NCI-H2171 (cell line): ENCODE data around the gene JMJD7.

ENCODE experiments used
- DNase-seq: peaks from one replicate; lab custom pipeline; 2025; lab: John Stamatoyannopoulos, UW

Gene JMJD7

GRCh38 chr15:41827880-41828806, at the start of gene JMJD7:
TSS of gene JMJD7 (plus strand) at chr15:41828092. CDS start at chr15:41828125, 33 bp downstream.
- peak; percentile 84 for DNase-seq

GRCh38 chr15:41778521-41778920, 49.4 kb upstream of the JMJD7 start:
- no peak for DNase-seq

GRCh38 chr15:41779662-41780157, 48.2 kb upstream of the JMJD7 start:
- no peak for DNase-seq

- DNase-seq: no peak
These were observed 47.6 kb upstream of the JMJD7 start for GRCh38 chr15:41780266-41780665.

- DNase-seq: no peak
These were observed 47.2 kb upstream of the JMJD7 start for GRCh38 chr15:41780727-41781126.

- no peak for DNase-seq
These were observed 45.3 kb upstream of the JMJD7 start for GRCh38 chr15:41782371-41783282.

- DNase-seq: no peak
These were observed 44.6 kb upstream of the JMJD7 start for GRCh38 chr15:41783296-41783695.

- no peak for DNase-seq
These were observed 39.6 kb upstream of the JMJD7 start for GRCh38 chr15:41788262-41788661.

GRCh38 chr15:41789236-41789635, 38.7 kb upstream of the JMJD7 start:
- DNase-seq: no peak

GRCh38 chr15:41789662-41790061, 38.2 kb upstream of the JMJD7 start:
- DNase-seq: no peak

GRCh38 chr15:41790169-41790568, 37.7 kb upstream of the JMJD7 start:
- DNase-seq: no peak

GRCh38 chr15:41790756-41791546, 36.9 kb upstream of the JMJD7 start:
- DNase-seq: no peak

GRCh38 chr15:41791547-41791937, 36.4 kb upstream of the JMJD7 start:
- no peak for DNase-seq

- DNase-seq: peak; percentile 72
These were observed 35.8 kb upstream of the JMJD7 start for GRCh38 chr15:41792000-41792637.

GRCh38 chr15:41794081-41794480, 33.8 kb upstream of the JMJD7 start:
- no peak for DNase-seq

- DNase-seq: no peak
These were observed 31.7 kb upstream of the JMJD7 start for GRCh38 chr15:41795996-41796856.

- no peak for DNase-seq
These were observed 30.5 kb upstream of the JMJD7 start for GRCh38 chr15:41797201-41797944.

GRCh38 chr15:41798607-41799487, 29.0 kb upstream of the JMJD7 start:
- DNase-seq: no peak

- no peak for DNase-seq
These were observed 28.4 kb upstream of the JMJD7 start for GRCh38 chr15:41799488-41799805.
